Measurements from ENCODE around the gene ABHD17C. TPM values are rescaled to one million over a fixed set of nuclear protein-coding genes. Genes with fewer than 3 reads are reported as not detected.

The ABHD17C gene
- total RNA-seq, 1 donor from 2014 or later, result 4.0 TPM

GRCh38 chr15:80730387-80730786 is 35.3 kb downstream of the ABHD17C start:
- DNase-seq (ENCODE audit: low read depth in 2 of 2), result no peak

GRCh38 chr15:80730926-80731325 is 35.8 kb downstream of the ABHD17C start:
- no peak for DNase-seq (ENCODE audit: low read depth in 2 of 2)

GRCh38 chr15:80732167-80732566 is 37.1 kb downstream of the ABHD17C start:
- DNase-seq (ENCODE audit: low read depth in 2 of 2), result no peak

- DNase-seq (ENCODE audit: low read depth in 2 of 2), result no peak
These were observed 37.7 kb downstream of the ABHD17C start for GRCh38 chr15:80732818-80733217.

- no peak for DNase-seq (ENCODE audit: low read depth in 2 of 2)
These were observed 38.4 kb downstream of the ABHD17C start for GRCh38 chr15:80733460-80733859.

- DNase-seq (ENCODE audit: low read depth in 2 of 2), result no peak
These were observed 40.2 kb downstream of the ABHD17C start for GRCh38 chr15:80735344-80735743.

- peak in 1 of 2 donors; percentile 82 for DNase-seq (ENCODE audit: low read depth in 2 of 2)
These were observed 41.5 kb downstream of the ABHD17C start for GRCh38 chr15:80736560-80736959.

- DNase-seq (ENCODE audit: low read depth in 2 of 2), result no peak
These were observed 44.8 kb downstream of the ABHD17C start for GRCh38 chr15:80739919-80740318.

- DNase-seq (ENCODE audit: low read depth in 2 of 2), result no peak
These were observed 47.0 kb downstream of the ABHD17C start for GRCh38 chr15:80742081-80742480.

- no peak for DNase-seq (ENCODE audit: low read depth in 2 of 2)
These were observed 48.2 kb downstream of the ABHD17C start for GRCh38 chr15:80743189-80743833.

GRCh38 chr15:80744415-80744814 is 49.3 kb downstream of the ABHD17C start:
- DNase-seq (ENCODE audit: low read depth in 2 of 2), result no peak

GRCh38 chr15:80744826-80745225 is 49.7 kb downstream of the ABHD17C start:
- no peak for DNase-seq (ENCODE audit: low read depth in 2 of 2)

- no peak for DNase-seq (ENCODE audit: low read depth in 2 of 2)
These were observed 50.8 kb downstream of the ABHD17C start for GRCh38 chr15:80745888-80746287.

GRCh38 chr15:80747317-80748053 is 52.4 kb downstream of the ABHD17C start:
- DNase-seq (ENCODE audit: low read depth in 2 of 2), result peak in 1 of 2 donors; percentile 56

GRCh38 chr15:80749589-80749988 is 54.5 kb downstream of the ABHD17C start:
- DNase-seq (ENCODE audit: low read depth in 2 of 2), result no peak

GRCh38 chr15:80750575-80750974 is 55.5 kb downstream of the ABHD17C start:
- DNase-seq (ENCODE audit: low read depth in 2 of 2), result no peak

- DNase-seq (ENCODE audit: low read depth in 2 of 2), result no peak
These were observed 57.1 kb downstream of the ABHD17C start for GRCh38 chr15:80752204-80752603.

GRCh38 chr15:80753161-80753560 is 58.1 kb downstream of the ABHD17C start:
- peak in 1 of 2 donors; percentile 71 for DNase-seq (ENCODE audit: low read depth in 2 of 2)

GRCh38 chr15:80754014-80754413 is 58.9 kb downstream of the ABHD17C start:
- DNase-seq (ENCODE audit: low read depth in 2 of 2), result no peak

GRCh38 chr15:80755885-80756284 is 60.8 kb downstream of the ABHD17C start:
- no peak for DNase-seq (ENCODE audit: low read depth in 2 of 2)

GRCh38 chr15:80758130-80758745 is 63.1 kb downstream of the ABHD17C start:
- no peak for DNase-seq (ENCODE audit: low read depth in 2 of 2)

GRCh38 chr15:80760960-80761359 is 65.8 kb downstream of the ABHD17C start:
- peak in 1 of 2 donors; percentile 35 for DNase-seq (ENCODE audit: low read depth in 2 of 2)

GRCh38 chr15:80761754-80762153 is 66.6 kb downstream of the ABHD17C start:
- peak in 1 of 2 donors; percentile 41 for DNase-seq (ENCODE audit: low read depth in 2 of 2)

All from lung microvascular endothelial cell (primary cell).